ENCODE data around the gene NIP7. TPM values are rescaled to one million over a fixed set of nuclear protein-coding genes. Genes with fewer than 3 reads are reported as not detected.
"Not testable (repeated sequence)": the region's sequence is repeated elsewhere in the genome, so short reads cannot be mapped to it uniquely, and the experiment has no call there.

NIP7 gene
- total RNA-seq, 8 experiments from 2014 or later = 10.2 to 44.6 (median 22.4) TPM

DNA sequence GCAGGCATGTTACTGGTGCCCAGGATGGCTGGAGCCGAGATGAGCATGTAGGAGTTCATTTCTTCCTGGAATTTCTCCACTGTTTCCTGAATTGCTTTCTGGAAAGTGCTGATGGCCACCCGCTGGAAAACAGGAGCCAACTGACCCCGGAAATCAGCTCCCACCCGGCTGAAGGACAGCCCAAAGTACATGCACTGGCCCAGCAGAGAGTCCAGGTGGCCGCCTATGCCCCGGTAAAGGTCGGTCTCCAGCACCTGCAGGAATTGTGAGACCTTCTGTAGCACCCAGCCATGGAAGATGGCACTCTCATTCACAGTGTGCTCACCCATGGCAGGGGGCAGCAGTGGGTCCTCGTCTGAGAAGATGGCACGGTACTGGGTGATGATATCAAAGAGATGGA is 4.9 kb upstream of the NIP7 start:
- in situ Hi-C loops (cut with MboI; ENCODE audit: low pct_unique_long_range_greater_than_20kb in 2 of 9, low sequenced_read_pairs in 9 of 9, unreplicated experiment in 9 of 9) = no loop called here
- H3K4me1 ChIP-seq (replicated peaks in 1 of 2) = peaks cover 11 to 13% of the 10 kb centered on the region in 2 donors
- no peak for ATAC-seq (replicated peaks in 6 of 8)
- no peak overlapping the region for H3K27ac ChIP-seq
- H3K4me3 ChIP-seq = no peak overlapping the region
- WGBS, 10 experiments = 93 to 100% (median 98%) methylated on average over 1 to 6 of the region's 9 CpGs; no CpG with 5 or more reads in 6 of the 10 experiments

DNA sequence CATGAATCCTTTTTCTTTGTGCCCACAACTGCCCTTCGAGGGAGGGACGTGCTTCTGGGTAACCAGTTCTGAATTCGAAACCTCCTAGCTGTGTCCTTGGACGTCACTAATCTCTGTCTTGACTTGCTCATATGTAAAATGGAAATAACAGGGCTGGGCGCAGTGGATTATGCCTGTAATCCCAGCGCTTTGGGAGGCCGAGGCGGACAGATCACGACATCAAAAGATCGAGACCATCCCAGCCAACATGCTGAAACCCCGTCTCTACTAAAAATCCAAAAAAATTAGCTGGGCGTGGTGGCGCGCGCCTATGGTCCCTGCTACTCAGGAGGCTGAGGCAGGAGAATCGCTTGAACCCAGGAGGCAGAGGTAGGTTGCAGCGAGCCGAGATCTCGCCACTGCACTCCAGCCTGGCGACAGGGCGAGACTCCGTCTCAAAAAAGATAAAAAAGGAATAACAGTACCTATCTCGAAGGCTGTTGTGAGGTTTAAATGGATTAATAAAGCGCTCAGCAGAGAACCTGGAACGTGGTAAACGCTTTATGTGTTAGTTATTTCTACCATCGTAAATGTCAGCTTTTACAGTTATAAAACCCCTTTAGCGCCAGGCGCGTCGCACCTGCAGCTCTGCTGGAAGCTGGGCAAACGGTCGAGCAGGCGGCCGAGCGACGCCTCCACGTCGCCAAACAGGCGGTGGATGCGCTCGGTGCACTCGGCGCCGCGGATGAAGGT is 849 bp upstream of the NIP7 start:
- H3K4me3 ChIP-seq = peak overlapping the region; percentile 73 to 90 (median 77)
- WGBS, 10 experiments = 0 to 51% (median 38%) methylated on average over 1 to 28 of the region's 46 CpGs
- in situ Hi-C loops (cut with MboI; ENCODE audit: low pct_unique_long_range_greater_than_20kb in 2 of 9, low sequenced_read_pairs in 9 of 9, unreplicated experiment in 9 of 9) = no loop called here
- no peak for ATAC-seq (replicated peaks in 6 of 8)
- H3K27ac ChIP-seq = peak overlapping the region; percentile 92 to 95
- H3K4me1 ChIP-seq (replicated peaks in 1 of 2) = peaks cover 6 to 16% of the 10 kb centered on the region in 2 donors

- in situ Hi-C loops (cut with MboI; ENCODE audit: low pct_unique_long_range_greater_than_20kb in 2 of 9, low sequenced_read_pairs in 9 of 9, unreplicated experiment in 9 of 9) = no loop called here
- peak in 2 of 8 experiments; percentile 1 to 2 for ATAC-seq (replicated peaks in 6 of 8)
- Histone ChIP-seq H3K4me3 (peak overlapping the region; percentile 73 to 90 (median 77)), H3K4me1 (replicated peaks in 1 of 2) (peaks cover 6 to 16% of the 10 kb centered on the region in 2 donors), H3K27ac (peak overlapping the region; percentile 53 to 68)
- 0 to 100% (median 16%) methylated on average over 1 to 9 of the region's 16 CpGs; no CpG with 5 or more reads in 2 of the 10 experiments for WGBS, 10 experiments
These were observed 598 bp downstream of the NIP7 start for GRCh38 chr16:69340095-69340644.

GRCh38 chr16:69344171-69344570 is 4.6 kb downstream of the NIP7 start:
- in situ Hi-C loops (cut with MboI; ENCODE audit: low pct_unique_long_range_greater_than_20kb in 2 of 9, low sequenced_read_pairs in 9 of 9, unreplicated experiment in 9 of 9) = no loop called here
- WGBS, 10 experiments = 79 to 100% (median 100%) methylated on average over 1 to 5 of the region's 5 CpGs; no CpG with 5 or more reads in 3 of the 10 experiments
- no peak overlapping the region for H3K4me3 ChIP-seq
- H3K27ac ChIP-seq = no peak overlapping the region
- peaks cover 0 to 8% of the 10 kb centered on the region in 2 donors for H3K4me1 ChIP-seq (replicated peaks in 1 of 2)
- ATAC-seq (replicated peaks in 6 of 8) = no peak

DNA sequence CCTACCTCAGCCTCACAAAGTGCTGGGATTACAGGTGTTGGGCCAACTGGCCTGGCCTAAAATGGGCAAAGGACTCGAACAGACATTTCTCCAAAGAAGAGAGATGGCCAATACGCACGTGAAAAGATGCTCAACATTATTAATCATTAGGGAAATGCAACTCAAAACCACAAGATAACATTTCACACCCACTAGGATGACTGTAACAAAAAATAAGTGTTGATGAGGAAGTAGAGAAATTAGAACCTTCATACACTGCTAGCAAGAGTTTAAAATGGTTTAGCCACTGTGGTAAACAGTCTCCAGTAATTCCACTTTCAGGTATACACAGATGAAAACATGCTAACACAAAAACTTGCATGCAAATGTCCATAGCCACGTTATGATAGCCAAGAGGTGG is 6.4 kb downstream of the NIP7 start:
- Histone ChIP-seq H3K27ac (no peak overlapping the region), H3K4me3 (no peak overlapping the region), H3K4me1 (replicated peaks in 1 of 2) (peaks cover 0 to under 1% of the 10 kb centered on the region in 2 donors)
- 75 to 100% (median 90%) methylated on average over 1 to 4 of the region's 4 CpGs; no CpG with 5 or more reads in 2 of the 10 experiments for WGBS, 10 experiments
- in situ Hi-C loops (cut with MboI; ENCODE audit: low pct_unique_long_range_greater_than_20kb in 2 of 9, low sequenced_read_pairs in 9 of 9, unreplicated experiment in 9 of 9) = no loop called here
- ATAC-seq (replicated peaks in 6 of 8) = no peak

DNA sequence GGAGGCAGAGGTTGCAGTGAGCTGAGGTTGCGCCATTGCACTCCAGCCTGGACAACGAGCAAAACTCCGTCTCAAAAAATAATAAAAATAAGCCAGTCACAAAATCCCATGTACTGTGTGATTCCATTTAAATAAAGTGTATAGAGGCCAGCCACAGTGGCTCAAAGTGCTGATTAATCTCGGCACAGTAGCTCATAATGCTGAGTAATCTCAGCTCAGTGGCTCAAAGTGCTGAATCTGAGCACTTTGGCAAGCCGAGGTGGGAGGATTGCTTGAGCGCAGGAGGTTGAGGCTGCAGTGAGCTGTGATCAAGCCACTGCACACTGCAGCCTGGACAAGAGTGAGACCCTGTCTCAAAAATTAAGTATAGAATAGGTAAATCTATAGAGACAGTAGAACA is 7.1 kb downstream of the NIP7 start:
- in situ Hi-C loops (cut with MboI; ENCODE audit: low pct_unique_long_range_greater_than_20kb in 2 of 9, low sequenced_read_pairs in 9 of 9, unreplicated experiment in 9 of 9) = no loop called here
- WGBS, 10 experiments = 54 to 100% (median 96%) methylated on average over 1 to 5 of the region's 6 CpGs; no CpG with 5 or more reads in 1 of the 10 experiments
- no peak overlapping the region for H3K4me3 ChIP-seq
- no peaks in the 10 kb centered on the region for H3K4me1 ChIP-seq (replicated peaks in 1 of 2)
- peak in 1 of 8 experiments; percentile 22 for ATAC-seq (replicated peaks in 6 of 8)
- no peak overlapping the region for H3K27ac ChIP-seq

DNA sequence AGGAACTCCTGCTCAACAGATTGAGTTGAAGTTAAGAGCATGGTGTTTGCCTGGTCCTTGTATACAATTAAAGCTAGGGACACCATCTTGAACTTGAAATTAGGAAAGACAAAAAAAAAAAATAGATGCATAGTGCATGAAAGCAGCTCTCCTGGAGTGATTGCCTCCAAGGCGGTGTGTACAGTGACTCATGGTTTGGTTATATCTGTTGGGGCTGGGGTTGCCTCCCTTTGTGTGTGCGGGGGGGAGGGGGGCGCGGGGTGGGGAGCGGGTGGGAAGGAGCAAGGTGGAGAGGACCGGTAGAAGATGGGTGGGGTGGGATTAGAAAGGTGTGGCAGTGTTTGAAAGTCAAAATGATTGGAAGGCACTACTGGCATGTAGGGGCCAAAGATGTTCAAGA is 8.7 kb downstream of the NIP7 start:
- Histone ChIP-seq H3K27ac (no peak overlapping the region), H3K4me3 (no peak overlapping the region), H3K4me1 (replicated peaks in 1 of 2) (no peaks in the 10 kb centered on the region)
- peak in 2 of 8 experiments; percentile 47 to 74 for ATAC-seq (replicated peaks in 6 of 8)
- no CpG with 5 or more reads among the region's 6 CpGs for WGBS, 10 experiments
- in situ Hi-C loops (cut with MboI; ENCODE audit: low pct_unique_long_range_greater_than_20kb in 2 of 9, low sequenced_read_pairs in 9 of 9, unreplicated experiment in 9 of 9) = no loop called here

GRCh38 chr16:69349536-69349935 is 10.0 kb downstream of the NIP7 start:
- Histone ChIP-seq H3K27ac (no peak overlapping the region), H3K4me1 (replicated peaks in 1 of 2) (no peaks in the 10 kb centered on the region), H3K4me3 (no peak overlapping the region)
- in situ Hi-C loops (cut with MboI; ENCODE audit: low pct_unique_long_range_greater_than_20kb in 2 of 9, low sequenced_read_pairs in 9 of 9, unreplicated experiment in 9 of 9) = no loop called here
- 80 to 100% (median 92%) methylated on average over 1 to 8 of the region's 10 CpGs; no CpG with 5 or more reads in 5 of the 10 experiments for WGBS, 10 experiments
- no peak for ATAC-seq (replicated peaks in 6 of 8)

DNA sequence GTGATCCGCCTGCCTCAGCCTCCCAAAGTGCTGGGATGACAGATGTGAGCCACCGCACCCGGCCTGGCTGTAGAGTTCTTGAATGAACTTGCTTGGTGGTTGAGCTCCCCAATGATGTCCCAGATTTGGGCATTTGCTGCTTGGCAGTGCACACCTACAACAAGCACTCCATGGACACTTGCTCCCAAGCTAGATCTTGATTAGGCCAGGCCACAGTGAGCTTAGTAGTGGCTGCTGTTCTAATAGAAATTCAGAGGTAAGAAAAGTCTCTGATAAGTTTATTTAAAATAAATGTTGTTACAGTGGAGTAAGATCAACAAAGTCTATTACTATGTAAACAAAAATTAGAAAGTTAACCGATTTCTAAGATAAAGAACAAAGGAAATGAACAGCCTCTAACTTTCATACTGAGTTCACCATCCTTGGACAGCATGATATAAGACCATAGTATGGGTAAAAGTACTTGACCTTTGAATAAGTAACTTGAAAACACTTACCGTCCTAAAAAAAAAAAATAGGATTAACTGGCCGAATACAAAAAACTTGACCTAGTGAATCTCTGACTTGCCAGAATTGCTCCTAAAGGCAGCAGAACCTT is 11.1 kb downstream of the NIP7 start:
- in situ Hi-C loops (cut with MboI; ENCODE audit: low pct_unique_long_range_greater_than_20kb in 2 of 9, low sequenced_read_pairs in 9 of 9, unreplicated experiment in 9 of 9) = no loop called here
- Histone ChIP-seq H3K27ac (no peak overlapping the region), H3K4me3 (no peak overlapping the region), H3K4me1 (replicated peaks in 1 of 2) (no peaks in the 10 kb centered on the region)
- no peak for ATAC-seq (replicated peaks in 6 of 8)
- WGBS, 10 experiments = 86 to 100% (median 96%) methylated on average over 2 to 5 of the region's 6 CpGs

- WGBS, 10 experiments = 14 to 93% (median 52%) methylated on average over 1 to 11 of the region's 12 CpGs; no CpG with 5 or more reads in 2 of the 10 experiments
- Histone ChIP-seq H3K4me1 (replicated peaks in 1 of 2) (no peaks in the 10 kb centered on the region), H3K4me3 (no peak within 1 kb of the TSS), H3K27ac (no peak within 1 kb of the TSS)
- in situ Hi-C loops (cut with MboI; ENCODE audit: low pct_unique_long_range_greater_than_20kb in 2 of 9, low sequenced_read_pairs in 9 of 9, unreplicated experiment in 9 of 9) = no loop called here
- no peak for ATAC-seq (replicated peaks in 6 of 8)
These were observed 11.9 kb downstream of the NIP7 start, which contains the start of gene TMED6 for GRCh38 chr16:69351309-69352027. Gene TMED6, minus strand, starts transcription at chr16:69351786. Its CDS starts 33 bp downstream, at chr16:69351753.

- H3K27ac ChIP-seq; in situ Hi-C loops (cut with MboI; ENCODE audit: low pct_unique_long_range_greater_than_20kb in 2 of 9, low sequenced_read_pairs in 9 of 9, unreplicated experiment in 9 of 9); ATAC-seq (replicated peaks in 6 of 8); H3K4me1 ChIP-seq (replicated peaks in 1 of 2); H3K4me3 ChIP-seq: not testable (repeated sequence)
- WGBS, 10 experiments = 95 to 100% (median 100%) methylated on average over 2 to 8 of the region's 9 CpGs
These were observed 20.5 kb downstream of the NIP7 start for GRCh38 chr16:69360070-69360469.

- 80 to 100% (median 100%) methylated on average over 1 to 4 of the region's 5 CpGs; no CpG with 5 or more reads in 2 of the 10 experiments for WGBS, 10 experiments
- no peak overlapping the region for H3K27ac ChIP-seq
- in situ Hi-C loops (cut with MboI; ENCODE audit: low pct_unique_long_range_greater_than_20kb in 2 of 9, low sequenced_read_pairs in 9 of 9, unreplicated experiment in 9 of 9) = no loop called here
- no peak for ATAC-seq (replicated peaks in 6 of 8)
- no peak overlapping the region for H3K4me3 ChIP-seq
- H3K4me1 ChIP-seq (replicated peaks in 1 of 2) = no peaks in the 10 kb centered on the region
These were observed 23.7 kb downstream of the NIP7 start for GRCh38 chr16:69363281-69363717.

GRCh38 chr16:69364088-69364487 is 24.5 kb downstream of the NIP7 start:
- Histone ChIP-seq H3K4me3 (no peak overlapping the region), H3K27ac (no peak overlapping the region), H3K4me1 (replicated peaks in 1 of 2) (no peaks in the 10 kb centered on the region)
- ATAC-seq (replicated peaks in 6 of 8) = no peak
- 83 to 100% (median 86%) methylated on average over 1 of the region's 2 CpGs; no CpG with 5 or more reads in 7 of the 10 experiments for WGBS, 10 experiments
- in situ Hi-C loops (cut with MboI; ENCODE audit: low pct_unique_long_range_greater_than_20kb in 2 of 9, low sequenced_read_pairs in 9 of 9, unreplicated experiment in 9 of 9) = no loop called here

Measured in motor neuron (in vitro differentiated cells).